Amniotic epithelial cell (primary cell): Measurements from ENCODE around the gene EPHX1.

Source experiments
- DNase-seq: peaks from one replicate; pipeline ENCODE4 v3.0.0-alpha.2; 2010; ENCODE audit warnings: low read depth

The EPHX1 gene

DNA sequence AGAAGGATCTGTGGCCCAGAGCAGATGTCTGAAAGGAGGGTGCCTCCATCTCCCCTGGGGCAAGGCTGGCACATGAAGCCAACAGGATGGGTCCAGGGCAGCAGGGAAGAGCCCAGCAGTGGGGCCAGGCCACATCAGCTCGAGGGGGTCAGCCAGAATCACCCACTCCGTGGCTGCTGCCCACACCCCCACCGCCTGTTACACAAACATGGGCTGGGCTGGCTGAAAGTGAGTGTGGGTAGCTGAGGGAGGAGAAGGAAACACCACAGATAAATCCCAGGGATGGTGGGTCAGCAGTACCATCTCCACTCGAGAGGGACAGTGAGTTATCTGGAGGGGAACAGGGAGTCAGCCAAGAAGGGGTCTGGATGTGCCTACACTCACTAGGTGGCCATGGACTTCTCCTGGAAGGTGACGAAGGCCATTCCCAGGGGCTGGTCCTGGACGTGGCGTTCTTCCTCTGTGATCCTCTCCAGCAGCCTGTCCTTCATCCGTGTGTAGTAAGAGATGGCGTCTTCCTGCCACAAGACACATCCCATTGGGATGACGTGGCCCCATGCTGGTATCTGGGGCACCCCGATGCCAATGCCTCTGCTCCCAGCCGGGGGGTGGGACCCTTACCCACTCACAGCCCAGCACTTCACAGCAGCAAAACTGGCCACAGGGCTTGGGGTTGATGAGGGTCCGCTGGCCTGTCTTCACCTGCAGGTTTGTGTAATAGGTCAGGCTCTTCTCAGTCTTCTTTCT, 52.1 kb downstream of the EPHX1 start:
- no peak for DNase-seq

GRCh38 chr1:225862581-225862950, 52.6 kb downstream of the EPHX1 start:
- DNase-seq, result no peak

- DNase-seq, result no peak
Measured at GRCh38 chr1:225863167-225863566, 53.2 kb downstream of the EPHX1 start.

DNA sequence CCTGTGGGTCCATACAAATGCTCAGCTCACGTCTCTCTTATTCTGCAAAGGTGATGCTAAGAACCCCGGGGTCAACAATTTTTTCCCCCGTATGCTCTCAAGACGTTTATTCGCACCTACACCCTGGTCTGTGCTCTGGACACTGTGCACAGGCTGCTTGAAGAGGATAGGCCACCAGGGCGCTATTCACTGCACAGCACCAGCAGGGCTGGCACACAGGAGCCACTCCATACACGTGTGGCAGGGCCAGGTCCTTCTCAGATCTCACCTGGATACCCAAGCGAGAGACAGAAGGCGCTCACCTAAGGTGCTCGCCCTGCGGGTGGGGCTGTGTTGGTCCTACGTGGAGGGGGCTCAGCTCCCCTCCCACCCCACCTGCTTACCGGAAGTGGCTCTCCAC, 55.6 kb downstream of the EPHX1 start:
- DNase-seq, result no peak

GRCh38 chr1:225866061-225866837, 56.3 kb downstream of the EPHX1 start:
- DNase-seq, result no peak

DNA sequence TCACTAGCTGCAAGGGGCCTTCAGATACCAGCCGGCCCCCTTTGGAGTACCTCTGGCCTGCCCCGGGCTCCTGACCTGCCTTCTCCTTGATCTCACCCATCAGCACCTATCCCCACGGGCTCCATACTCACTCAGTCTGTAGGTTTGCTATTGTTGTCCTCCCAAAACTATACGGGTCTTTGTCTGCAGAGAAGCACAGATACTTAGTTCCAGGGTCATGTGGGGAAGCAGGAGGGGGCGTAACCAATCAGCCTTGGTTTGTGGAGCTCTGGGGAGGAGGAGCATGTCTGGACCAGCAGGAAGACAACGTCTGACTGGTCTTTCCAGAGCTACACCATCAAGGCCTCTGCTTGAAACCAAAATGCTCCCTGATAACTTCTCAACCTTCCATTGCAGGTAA, 57.1 kb downstream of the EPHX1 start:
- no peak for DNase-seq

- DNase-seq, result no peak
Measured at GRCh38 chr1:225868631-225869330, 58.9 kb downstream of the EPHX1 start.

- DNase-seq, result no peak
Measured at GRCh38 chr1:225870911-225871310, 61.0 kb downstream of the EPHX1 start.

DNA sequence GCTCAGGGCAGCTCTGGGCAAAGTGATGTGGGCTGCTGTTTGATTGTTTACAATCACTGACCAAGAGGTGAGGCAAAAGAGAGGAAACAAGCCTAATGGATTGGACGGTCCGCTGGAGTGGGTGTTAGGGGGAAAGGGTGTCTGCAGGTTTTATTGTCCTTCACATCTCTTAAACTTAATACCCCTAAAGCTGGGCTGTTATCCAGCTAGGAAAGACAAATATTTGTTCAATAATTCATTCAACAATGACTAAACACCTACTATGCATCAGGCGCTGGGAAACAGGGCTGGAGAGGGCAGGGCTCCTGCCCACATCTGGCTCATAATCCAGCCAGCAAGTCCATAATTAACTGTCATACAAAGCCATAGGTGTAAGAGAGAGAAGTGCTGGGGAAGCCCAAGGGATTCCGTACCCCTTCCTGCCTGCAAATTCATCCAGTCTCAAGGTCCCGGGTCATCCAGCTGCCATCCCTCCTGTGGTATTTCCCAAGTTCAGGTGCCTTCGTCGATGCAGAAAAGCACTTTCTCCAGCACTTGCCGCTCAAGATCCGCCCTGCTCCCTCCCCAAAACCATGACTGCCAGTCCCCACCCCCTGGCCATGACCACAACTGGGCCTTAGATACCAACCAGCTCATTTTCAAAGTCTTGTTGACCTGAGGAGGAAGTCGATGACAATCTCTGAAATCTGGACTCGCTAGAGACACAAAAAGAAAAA, 61.6 kb downstream of the EPHX1 start:
- no peak for DNase-seq

- no peak for DNase-seq
Measured at GRCh38 chr1:225872075-225872430, 62.1 kb downstream of the EPHX1 start.

GRCh38 chr1:225873281-225873850, 63.4 kb downstream of the EPHX1 start:
- no peak for DNase-seq

DNA sequence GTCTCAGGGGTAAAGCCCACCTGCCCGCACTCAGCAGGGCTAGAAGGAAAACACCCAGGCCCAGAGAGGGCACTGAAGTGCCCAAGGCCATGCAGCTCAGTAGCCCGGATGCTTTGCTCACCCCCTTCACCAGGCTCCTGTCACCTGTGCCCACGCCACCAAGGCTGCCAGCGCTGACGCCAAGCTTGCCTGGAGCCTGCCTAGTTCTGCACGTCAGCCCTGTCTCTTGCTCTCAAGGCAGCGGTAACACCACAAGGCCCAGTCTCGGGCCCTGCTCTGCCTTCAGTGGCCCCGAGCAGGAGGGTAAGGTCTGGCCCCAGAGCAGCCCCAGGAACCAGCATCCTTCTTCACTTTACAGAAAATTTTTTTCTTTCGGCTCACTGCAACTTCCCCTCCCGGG, 64.5 kb downstream of the EPHX1 start:
- DNase-seq, result no peak

DNA sequence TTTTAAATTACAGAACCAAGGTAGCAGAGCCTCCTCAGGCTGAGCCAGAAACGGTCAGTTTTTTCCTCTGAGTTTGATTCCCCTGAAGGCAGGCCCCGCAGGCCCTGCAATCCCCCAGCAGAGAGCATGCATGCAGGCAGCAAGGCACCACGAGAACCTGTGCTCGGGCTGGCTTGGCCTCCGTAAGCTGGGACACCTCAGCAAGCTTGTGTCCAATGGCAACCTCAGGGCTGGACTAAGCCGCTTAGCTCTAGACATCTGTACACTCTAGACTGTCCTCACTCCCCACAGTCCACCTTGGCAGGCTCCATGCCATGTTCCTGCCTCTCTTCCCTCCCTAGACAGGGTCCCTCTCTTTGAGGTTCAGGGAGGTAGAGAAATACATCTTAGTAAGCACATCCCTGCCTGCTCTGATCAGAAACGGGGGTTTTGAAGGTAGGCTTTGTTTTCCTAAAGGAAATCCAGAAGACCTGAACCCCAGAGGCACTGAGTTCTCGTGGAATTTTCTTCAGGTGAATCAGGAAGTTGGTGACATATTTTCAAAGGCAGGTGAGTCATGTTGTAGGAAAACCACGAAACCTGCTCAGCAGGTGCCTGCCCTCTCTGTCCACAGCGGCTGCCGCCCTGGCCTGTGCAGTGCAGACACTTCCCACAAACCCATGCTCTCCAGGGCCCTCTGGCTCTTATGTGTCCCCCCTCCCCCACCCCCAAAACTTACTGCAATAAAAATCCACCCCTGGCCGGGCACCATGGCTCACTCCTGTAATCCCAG, 65.3 kb downstream of the EPHX1 start:
- no peak for DNase-seq

DNA sequence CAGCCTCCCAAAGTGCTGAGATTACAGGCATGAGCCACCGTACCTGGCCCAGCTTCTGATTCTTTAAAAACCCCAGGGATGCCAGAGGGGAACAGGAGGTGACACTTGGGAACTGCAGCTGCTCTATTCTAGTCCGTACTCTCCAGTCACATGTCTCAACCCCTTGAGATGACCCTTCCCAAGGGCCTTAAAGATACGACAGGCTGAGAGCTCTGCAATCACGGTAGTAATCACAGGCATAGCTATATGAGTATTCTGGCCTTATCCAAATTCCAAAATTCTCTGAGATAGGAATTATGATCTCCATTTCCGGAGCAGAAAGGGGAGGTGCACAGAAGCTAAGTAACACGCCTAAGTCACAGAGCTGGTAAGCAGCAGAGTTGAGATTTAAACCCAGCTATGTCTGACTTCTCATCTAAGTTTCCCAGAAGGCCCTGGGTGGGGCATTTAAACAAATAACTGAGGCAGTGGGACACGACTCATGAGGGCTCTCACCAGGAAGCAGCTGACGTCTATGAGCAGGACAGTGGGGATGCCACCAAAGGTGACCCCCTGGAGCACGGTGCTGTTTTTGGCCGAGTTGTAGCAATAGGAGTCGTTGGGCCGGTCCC, 67.1 kb downstream of the EPHX1 start:
- no peak for DNase-seq

DNA sequence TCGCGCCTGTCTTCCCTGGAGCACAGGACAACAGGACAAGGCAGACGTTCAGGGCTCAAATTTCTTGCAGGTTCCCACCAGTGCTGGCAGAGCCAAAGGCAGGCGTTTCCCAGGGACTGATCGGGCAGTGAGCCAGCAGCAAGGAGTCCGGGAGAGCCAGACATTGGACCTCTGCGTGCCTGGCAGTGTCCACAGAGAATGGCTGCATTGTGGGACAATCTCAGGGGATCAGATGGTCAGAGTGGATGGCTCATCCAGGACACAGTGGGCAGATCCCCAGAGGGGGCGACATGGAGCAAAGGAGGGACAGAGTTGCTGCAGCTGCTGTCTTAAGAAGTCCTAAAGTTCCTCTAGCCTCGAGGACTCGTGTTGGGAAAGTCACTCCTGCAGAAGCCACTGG, 67.7 kb downstream of the EPHX1 start:
- DNase-seq, result peak; percentile 17

- DNase-seq, result no peak
Measured at GRCh38 chr1:225878282-225878681, 68.4 kb downstream of the EPHX1 start.

GRCh38 chr1:225879521-225880221, 69.7 kb downstream of the EPHX1 start:
- no peak for DNase-seq

- no peak for DNase-seq
Measured at GRCh38 chr1:225880222-225880588, 70.3 kb downstream of the EPHX1 start.

- DNase-seq, result no peak
Measured at GRCh38 chr1:225880636-225881035, 70.7 kb downstream of the EPHX1 start.
